ENCODE data around the gene PPM1J. TPM values are rescaled to one million over a fixed set of nuclear protein-coding genes. Genes with fewer than 3 reads are reported as not detected.

The PPM1J gene
- total RNA-seq, 1 donor from 2014 or later: 5.4 TPM

DNA sequence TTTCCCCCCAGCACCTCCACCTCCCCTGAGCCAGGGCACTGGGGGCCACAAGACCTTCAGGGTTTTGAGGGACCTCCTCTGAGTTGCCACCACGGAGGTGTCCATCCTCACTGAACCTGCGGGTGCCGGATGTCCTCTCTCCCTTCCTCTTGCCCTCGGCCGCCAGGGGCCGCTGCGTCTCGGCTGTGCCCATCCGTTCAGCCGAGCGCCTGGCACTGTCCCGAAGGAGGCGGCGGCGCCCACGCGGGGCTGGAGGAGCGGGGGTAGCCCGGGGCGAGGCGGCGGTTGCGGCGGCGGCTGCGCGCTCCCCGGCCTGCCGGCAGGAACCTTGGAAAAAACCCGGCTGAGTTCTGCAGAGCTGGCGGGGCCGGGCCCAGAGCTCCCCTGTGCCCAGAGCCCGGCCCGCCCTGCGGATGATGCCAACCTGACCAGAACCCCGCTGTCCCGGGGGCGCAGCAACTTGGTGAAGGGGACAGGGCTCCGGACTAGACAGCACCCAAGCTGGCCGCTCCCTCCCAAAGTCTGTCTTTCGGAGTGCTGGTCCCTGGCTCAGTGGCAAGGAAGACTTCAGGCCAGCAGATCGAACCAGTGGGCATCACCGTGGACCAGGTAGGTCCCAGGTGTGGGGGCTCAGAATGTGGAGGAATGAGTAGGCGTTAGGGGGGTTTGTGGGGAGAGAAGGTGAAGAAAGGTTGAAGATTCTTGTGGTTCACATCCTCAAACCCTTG is 3.7 kb upstream of the PPM1J start:
- TF ChIP-seq, protein P1, sequence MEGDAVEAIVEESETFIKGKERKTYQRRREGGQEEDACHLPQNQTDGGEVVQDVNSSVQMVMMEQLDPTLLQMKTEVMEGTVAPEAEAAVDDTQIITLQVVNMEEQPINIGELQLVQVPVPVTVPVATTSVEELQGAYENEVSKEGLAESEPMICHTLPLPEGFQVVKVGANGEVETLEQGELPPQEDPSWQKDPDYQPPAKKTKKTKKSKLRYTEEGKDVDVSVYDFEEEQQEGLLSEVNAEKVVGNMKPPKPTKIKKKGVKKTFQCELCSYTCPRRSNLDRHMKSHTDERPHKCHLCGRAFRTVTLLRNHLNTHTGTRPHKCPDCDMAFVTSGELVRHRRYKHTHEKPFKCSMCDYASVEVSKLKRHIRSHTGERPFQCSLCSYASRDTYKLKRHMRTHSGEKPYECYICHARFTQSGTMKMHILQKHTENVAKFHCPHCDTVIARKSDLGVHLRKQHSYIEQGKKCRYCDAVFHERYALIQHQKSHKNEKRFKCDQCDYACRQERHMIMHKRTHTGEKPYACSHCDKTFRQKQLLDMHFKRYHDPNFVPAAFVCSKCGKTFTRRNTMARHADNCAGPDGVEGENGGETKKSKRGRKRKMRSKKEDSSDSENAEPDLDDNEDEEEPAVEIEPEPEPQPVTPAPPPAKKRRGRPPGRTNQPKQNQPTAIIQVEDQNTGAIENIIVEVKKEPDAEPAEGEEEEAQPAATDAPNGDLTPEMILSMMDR (IDR thresholded peaks at IDR 0.05; ENCODE audit: borderline replicate concordance): peak; percentile 88
- intact Hi-C loops (cut with micrococcal nuclease): loop anchor here (5.0 kb wide), 1 partner anchor 83 kb away; no protein-coding TSS in a partner anchor
- Histone ChIP-seq H3K4me1 (peaks cover 37% of the 10 kb centered on the region), H3K27ac (replicated peaks) (no peak overlapping the region), H3K4me3 (peak overlapping the region; percentile 54), H3K27me3 (ENCODE audit: low read depth) (peaks cover 39% of the 10 kb centered on the region), H3K36me3 (no peaks in the 10 kb centered on the region), H3K9me3 (replicated peaks) (no peaks in the 10 kb centered on the region)
- peak; percentile 75 for DNase-seq

DNA sequence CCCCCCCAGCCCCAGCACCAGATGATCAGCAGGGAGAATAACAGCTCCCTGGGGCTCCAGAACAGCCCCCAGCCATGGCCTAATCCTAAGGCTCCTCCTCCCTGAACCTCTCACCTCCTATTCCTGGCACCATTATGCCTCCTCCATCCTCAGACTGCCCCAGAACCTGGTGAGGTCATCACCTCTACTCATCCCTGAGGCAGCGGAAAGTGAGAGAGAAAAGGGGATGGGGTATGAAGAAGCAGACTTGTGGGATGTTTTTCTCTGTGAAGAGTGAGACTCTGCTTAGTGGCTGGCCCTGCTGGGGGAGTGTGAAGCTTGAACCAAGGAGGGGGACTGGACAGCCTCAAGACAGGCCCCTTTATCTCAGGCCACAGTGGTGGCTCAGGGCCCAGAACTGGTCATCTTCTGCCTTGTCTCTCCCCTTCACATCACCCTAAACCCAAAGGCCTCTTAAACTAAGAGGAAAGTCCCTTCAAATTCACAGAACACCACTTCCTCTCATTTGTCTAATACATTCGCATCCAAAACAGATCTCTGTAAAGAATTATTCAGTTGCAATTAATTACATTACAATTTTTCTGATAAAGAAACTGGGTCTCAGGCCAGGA is 2.2 kb upstream of the PPM1J start:
- H3K4me3 ChIP-seq: no peak overlapping the region
- TF ChIP-seq, protein P1 (IDR thresholded peaks at IDR 0.05; ENCODE audit: borderline replicate concordance): no peak
- intact Hi-C loops (cut with micrococcal nuclease): loop anchor here (5.0 kb wide), 1 partner anchor 85 kb away; no protein-coding TSS in a partner anchor
- H3K9me3 ChIP-seq (replicated peaks): no peaks in the 10 kb centered on the region
- DNase-seq: no peak
- no peaks in the 10 kb centered on the region for H3K36me3 ChIP-seq
- H3K4me1 ChIP-seq: peaks cover 37% of the 10 kb centered on the region
- no peak overlapping the region for H3K27ac ChIP-seq (replicated peaks)
- H3K27me3 ChIP-seq (ENCODE audit: low read depth): peaks cover 24% of the 10 kb centered on the region

DNA sequence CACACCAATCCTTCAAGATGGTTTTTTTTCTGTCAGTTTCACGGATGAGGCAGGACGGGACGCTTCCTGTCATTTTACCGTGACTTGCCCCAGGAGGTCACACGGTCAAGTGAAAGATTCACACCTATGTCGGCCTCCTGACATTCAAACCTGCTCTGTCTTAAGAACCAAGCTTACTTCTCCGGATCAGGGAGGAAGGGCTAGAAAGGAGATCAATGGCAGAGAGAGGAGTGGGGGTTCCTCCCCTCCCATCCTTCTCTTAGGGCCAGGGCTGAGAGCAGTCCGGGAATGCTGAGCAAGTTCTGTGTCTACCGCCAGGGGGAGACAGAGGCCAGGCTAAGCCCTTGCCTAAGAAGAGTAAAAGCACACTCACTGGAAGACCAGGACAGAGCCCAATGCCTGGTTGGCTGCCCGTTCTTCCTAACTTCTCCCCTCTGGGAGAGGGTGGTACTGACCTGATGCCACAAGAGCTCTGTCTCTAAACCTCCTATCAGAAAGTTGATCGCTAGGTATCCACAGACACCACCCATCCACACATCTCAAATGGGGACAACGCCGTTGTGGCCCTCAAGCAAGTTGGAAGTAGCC is 1.1 kb upstream of the PPM1J start:
- Histone ChIP-seq H3K27ac (replicated peaks) (peak overlapping the region; percentile 83), H3K36me3 (no peaks in the 10 kb centered on the region), H3K4me1 (peaks cover 32% of the 10 kb centered on the region), H3K9me3 (replicated peaks) (no peaks in the 10 kb centered on the region), H3K4me3 (peak overlapping the region; percentile 84), H3K27me3 (ENCODE audit: low read depth) (peaks cover 16% of the 10 kb centered on the region)
- peak; percentile 81 for DNase-seq
- TF ChIP-seq, protein P1 (IDR thresholded peaks at IDR 0.05; ENCODE audit: borderline replicate concordance): peak; percentile 98
- intact Hi-C loops (cut with micrococcal nuclease): loop anchor here (5.0 kb wide), 1 partner anchor 86 kb away; no protein-coding TSS in a partner anchor

DNA sequence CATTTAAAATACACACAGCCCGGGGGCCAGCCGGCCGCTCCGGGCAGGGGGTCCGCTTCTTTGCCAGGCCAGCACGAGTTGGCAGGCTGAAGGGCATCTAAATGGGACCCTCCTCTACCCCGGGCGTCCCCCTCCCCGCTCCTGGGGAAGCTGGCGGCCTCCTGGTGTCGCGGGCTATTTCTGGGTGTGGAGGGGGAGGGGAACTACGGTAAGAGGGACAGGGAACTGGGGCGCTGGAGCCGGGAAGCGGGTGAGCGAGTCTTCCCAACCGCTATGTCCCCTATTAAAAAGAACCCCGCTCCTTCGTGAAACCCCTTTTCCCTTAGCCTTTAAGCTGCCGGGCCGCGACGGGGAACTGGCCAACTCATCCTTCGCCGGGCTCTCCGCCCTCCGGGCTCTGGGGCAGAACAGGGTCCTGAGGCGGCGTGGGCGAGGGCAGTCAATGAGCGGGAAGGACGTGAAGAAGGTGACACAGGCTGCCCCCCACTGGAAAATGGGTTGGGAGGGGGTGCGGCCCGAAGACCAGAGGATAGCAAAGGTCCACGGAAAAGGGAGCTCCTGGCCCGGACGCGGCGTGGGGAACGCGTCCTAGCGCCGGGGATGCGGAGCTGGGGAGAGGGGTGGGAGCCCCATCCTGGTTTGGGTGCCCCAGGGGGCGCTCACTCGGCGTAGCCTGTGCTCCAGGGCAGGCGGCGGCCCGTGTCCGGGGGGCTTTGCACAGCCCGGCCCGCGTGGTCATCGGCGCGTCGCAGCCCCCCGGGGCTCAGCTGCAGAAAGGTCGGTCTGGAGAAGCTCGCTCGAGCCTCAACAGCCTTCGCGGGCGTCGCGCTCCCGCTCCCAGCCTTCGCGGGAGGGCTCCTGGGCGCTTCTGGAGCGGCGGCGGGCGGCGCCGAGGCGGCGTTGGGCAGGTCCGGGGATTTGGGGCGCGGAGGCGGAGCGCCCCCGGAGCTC is 544 bp downstream of the PPM1J start:
- TF ChIP-seq, protein P1 (IDR thresholded peaks at IDR 0.05; ENCODE audit: borderline replicate concordance): no peak
- H3K27ac ChIP-seq (replicated peaks): peak overlapping the region; percentile 83
- peak overlapping the region; percentile 84 for H3K4me3 ChIP-seq
- no peak for DNase-seq
- H3K36me3 ChIP-seq: no peaks in the 10 kb centered on the region
- H3K4me1 ChIP-seq: peaks cover 32% of the 10 kb centered on the region
- peaks cover 9% of the 10 kb centered on the region for H3K27me3 ChIP-seq (ENCODE audit: low read depth)
- no peaks in the 10 kb centered on the region for H3K9me3 ChIP-seq (replicated peaks)
- intact Hi-C loops (cut with micrococcal nuclease): loop anchor here (5.0 kb wide), 1 partner anchor 88 kb away; no protein-coding TSS in a partner anchor

Data from left ventricle myocardium inferior (tissue), 1 donor.